A549 (cell line): ENCODE results near the gene FIBCD1. TPM values are rescaled to one million over a fixed set of nuclear protein-coding genes. Genes with fewer than 3 reads are reported as not detected.

Experiments
- ATAC-seq, 2 experiments: fragments of 200-7000 bp in 1 of 2; fragments of >200 bp in 1 of 2; cut with Nextera tagmentation in 1 of 2; cut with Tn5 transposase in 1 of 2; 3 replicates each; pipeline versions ENCODE4 v1.8.0 to v1.9.1; 2018 to 2020; ENCODE audit warnings: mild to moderate bottlenecking in 1 of 2, moderate library complexity in 1 of 2
- CTCF ChIA-PET: fragments of 300-600 bp; sonication (Branson Sonifier 250); formaldehyde crosslinking; extraction: SDS; loops from one replicate; lab custom pipeline; 2021; ENCODE audit warnings: antibody characterized with exemption, inconsistent platforms; lab: Yijun Ruan, JAX
- POLR2A ChIA-PET: fragments of 350-600 bp; formaldehyde crosslinking; extraction: SDS; loops from one replicate; lab custom pipeline; 2021; ENCODE audit warnings: antibody characterized with exemption, inconsistent platforms; lab: Yijun Ruan, JAX
- DNase-seq, 2 experiments: peaks; one replicate each; pipeline versions ENCODE4 v3.0.0 to v3.0.0-alpha.2; 2011 to 2016; ENCODE audit warnings: low read depth in 1 of 2, low spot score in 1 of 2
- FAIRE-seq: peaks from 2 replicates; lab custom pipeline; 2011; peaks lifted over from hg19 to GRCh38; lab: Jason Lieb, UNC
- H3K27ac ChIP-seq, 2 experiments: fragments of >200 bp; sonication (Bioruptor Twin); formaldehyde crosslinking; 3 replicates each; pipeline ENCODE4 v1.5.1; 2016 to 2017
- H3K4me1 ChIP-seq: fragments of >200 bp; sonication (Bioruptor Twin); formaldehyde crosslinking; 3 replicates; pipeline ENCODE4 v1.6.1; 2016
- H3K4me2 ChIP-seq: fragments of >200 bp; sonication (Bioruptor Twin); formaldehyde crosslinking; 3 replicates; pipeline ENCODE4 v1.6.1; 2016
- H3K4me3 ChIP-seq: fragments of >200 bp; sonication (Bioruptor Twin); formaldehyde crosslinking; 3 replicates; pipeline ENCODE4 v1.5.1; 2016
- H3K9me3 ChIP-seq: fragments of >200 bp; sonication (Bioruptor Twin); formaldehyde crosslinking; 3 replicates; pipeline ENCODE4 v1.6.1; 2016
- BHLHE40 ChIP-seq: IDR thresholded peaks from 2 replicates; pipeline ENCODE4 v1.6.1; 2012; ENCODE audit warnings: low read depth, low read length, inconsistent platforms
- CBX2 ChIP-seq: fragments of 200-600 bp; sonication (generic); IDR thresholded peaks from 2 replicates; pipeline ENCODE4 v1.6.1; 2016; ENCODE audit warnings: low read depth, mild to moderate bottlenecking, borderline replicate concordance
- CBX8 ChIP-seq: fragments of 200-600 bp; sonication (generic); IDR thresholded peaks from 2 replicates; pipeline ENCODE4 v1.6.1; 2016
- CEBPB ChIP-seq, 2 experiments: fragments of >200 bp in 1 of 2; sonication (Bioruptor Twin) in 1 of 2; formaldehyde crosslinking in 1 of 2; IDR thresholded peaks; 2 replicates each; pipeline ENCODE4 v1.6.1; 2012 to 2016
- ESRRA ChIP-seq: fragments of 150-350 bp; IDR thresholded peaks from 2 replicates; pipeline ENCODE4 v1.6.1; 2014; ENCODE audit warnings: mild to moderate bottlenecking, low read length, borderline replicate concordance
- HEYL ChIP-seq: fragments of 250-450 bp; sonication (Bioruptor Pico); IDR thresholded peaks from 2 replicates; pipeline ENCODE4 v1.8.0; 2021; ENCODE audit warnings: mild to moderate bottlenecking, moderate library complexity
- HOXB13 ChIP-seq: fragments of 250-450 bp; sonication (Bioruptor Pico); IDR thresholded peaks from 2 replicates; pipeline ENCODE4 v1.5.0; 2020; ENCODE audit warnings: low read depth, mild to moderate bottlenecking, moderate library complexity
- HOXB5 ChIP-seq: fragments of 250-450 bp; sonication (Bioruptor Pico); IDR thresholded peaks from 2 replicates; pipeline ENCODE4 v1.5.0; 2020; ENCODE audit warnings: mild to moderate bottlenecking, moderate library complexity
- JUNB ChIP-seq: fragments of >200 bp; sonication (Bioruptor Twin); formaldehyde crosslinking; IDR thresholded peaks from 2 replicates; pipeline ENCODE4 v1.6.1; 2016
- MAX ChIP-seq: IDR thresholded peaks from 2 replicates; pipeline ENCODE4 v1.6.1; 2012
- NFE2L2 ChIP-seq: fragments of 150-350 bp; conservative IDR thresholded peaks from 2 replicates; pipeline ENCODE4 v1.6.1; 2014; ENCODE audit warnings: low read length
- NR3C1 ChIP-seq: fragments of >200 bp; sonication (Bioruptor Twin); formaldehyde crosslinking; IDR thresholded peaks from 3 replicates; pipeline ENCODE4 v1.6.1; 2017
- PHF8 ChIP-seq: fragments of 200-600 bp; sonication (generic); IDR thresholded peaks from 2 replicates; pipeline ENCODE4 v1.6.1; 2016; ENCODE audit warnings: low read depth, mild to moderate bottlenecking, antibody characterized with exemption, moderate library complexity, borderline replicate concordance
- POLR2A ChIP-seq: IDR thresholded peaks from 2 replicates; pipeline ENCODE4 v1.6.1; 2012; ENCODE audit warnings: mild to moderate bottlenecking, low read length
- POLR2AphosphoS2 ChIP-seq: conservative IDR thresholded peaks from 2 replicates; pipeline ENCODE4 v1.6.1; 2012; ENCODE audit warnings: low read length, improper control_type of control experiment, inconsistent platforms
- RAD21 ChIP-seq, 2 experiments: fragments of >200 bp in 1 of 2; sonication (Bioruptor Twin) in 1 of 2; formaldehyde crosslinking in 1 of 2; IDR thresholded peaks in 1 of 2; conservative IDR thresholded peaks in 1 of 2; 2 replicates in 1 of 2; 3 replicates in 1 of 2; pipeline ENCODE4 v1.6.1; 2012 to 2018; ENCODE audit warnings: inconsistent platforms in 1 of 2
- RCOR1 ChIP-seq: fragments of 150-350 bp; IDR thresholded peaks from 2 replicates; pipeline ENCODE4 v1.6.1; 2014; ENCODE audit warnings: antibody characterized with exemption, low read length, low read depth
- TP53 ChIP-seq: fragments of 250-450 bp; sonication (Bioruptor Pico); IDR thresholded peaks from 2 replicates; pipeline ENCODE4 v1.5.0; 2021; ENCODE audit warnings: mild to moderate bottlenecking, moderate library complexity
- ZNF302 ChIP-seq: fragments of 250-450 bp; sonication (Bioruptor Pico); IDR thresholded peaks from 2 replicates; pipeline ENCODE4 v1.9.0; 2021; ENCODE audit warnings: inconsistent platforms, mild to moderate bottlenecking, moderate library complexity
- WGBS: methylation state at CpG from one replicate; pipeline ENCODE4 v1.1.6; 2017; ENCODE audit errors: missing lambda C conversion rate; 5-methylcytosine and 5-hydroxymethylcytosine counted together
- polyA plus RNA-seq, 4 experiments: library from polyadenylated mRNA; depleted of rRNA in 3 of 4; stranded (reverse); fragments of >200 nt; fragmentation: RNase III in 1 of 4; extraction: RNeasy Plus Mini Kit Qiagen cat#74134 plus additional on column Dnase treatment in 1 of 4; gene quantifications; 2 replicates in 3 of 4; 3 replicates in 1 of 4; pipeline ENCODE4 v1.2.3, GENCODE V29; 2011 to 2017
- TF ChIP-seq, protein P1 (sequence below): IDR thresholded peaks from 2 replicates; pipeline ENCODE4 v1.6.1; 2012
- TF ChIP-seq, protein P2 (sequence below): fragments of 200-600 bp; sonication (generic); IDR thresholded peaks from 2 replicates; pipeline ENCODE4 v1.6.1; 2016; ENCODE audit warnings: antibody characterized with exemption, mild to moderate bottlenecking, moderate library complexity

The FIBCD1 gene
- polyA plus RNA-seq, 2 of the 4 experiments (the other 2 are of a cell fraction), result 4.8 to 4.9 TPM

DNA sequence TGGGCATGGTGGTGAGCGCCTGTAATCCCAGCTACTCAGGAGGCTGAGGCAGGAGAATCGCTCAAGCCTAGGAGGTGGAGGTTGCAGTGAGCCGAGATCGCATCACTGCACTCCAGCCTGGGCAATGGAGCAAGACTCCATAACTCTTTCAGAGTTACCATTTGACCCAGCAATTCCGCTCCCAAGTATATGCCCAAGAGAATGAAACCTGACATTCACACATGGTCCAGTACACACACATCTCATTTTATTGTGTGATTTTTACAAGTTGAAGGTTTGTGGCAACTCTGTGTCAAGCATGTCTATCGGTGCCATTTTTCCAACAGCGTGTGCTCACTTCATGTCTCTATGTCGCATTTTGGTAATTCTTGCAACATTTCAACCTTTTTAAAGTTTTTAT is 24.9 kb upstream of the FIBCD1 start:
- CTCF ChIA-PET, result interaction anchor here (2.7 to 5.3 kb wide), 2 partner anchors 34 to 83 kb away, joined by 12 to 28 read pairs; no protein-coding TSS in a partner anchor
- no peak for FAIRE-seq
- no peak overlapping the region for H3K4me2 ChIP-seq
- TF ChIP-seq POLR2AphosphoS2 (no peak), TP53 (CRISPR knock-in tag) (no peak), RCOR1 (no peak)
- TF ChIP-seq, all 56 proteins: peak for 0
- Histone ChIP-seq H3K9me3 (peaks cover 10% of the 10 kb centered on the region; the same call in 2 of the 3 replicates), H3K4me1 (peaks cover 16% of the 10 kb centered on the region), H3K27ac (peak overlapping the region in 1 of 2 experiments; percentile 90; a peak in 2 of 6 replicates), H3K4me3 (no peak overlapping the region)
- DNase-seq (no peak), ATAC-seq (no peak)
- WGBS, result 96% methylated on average over 8 of the region's 8 CpGs
- POLR2A ChIA-PET, result no interaction called here

DNA sequence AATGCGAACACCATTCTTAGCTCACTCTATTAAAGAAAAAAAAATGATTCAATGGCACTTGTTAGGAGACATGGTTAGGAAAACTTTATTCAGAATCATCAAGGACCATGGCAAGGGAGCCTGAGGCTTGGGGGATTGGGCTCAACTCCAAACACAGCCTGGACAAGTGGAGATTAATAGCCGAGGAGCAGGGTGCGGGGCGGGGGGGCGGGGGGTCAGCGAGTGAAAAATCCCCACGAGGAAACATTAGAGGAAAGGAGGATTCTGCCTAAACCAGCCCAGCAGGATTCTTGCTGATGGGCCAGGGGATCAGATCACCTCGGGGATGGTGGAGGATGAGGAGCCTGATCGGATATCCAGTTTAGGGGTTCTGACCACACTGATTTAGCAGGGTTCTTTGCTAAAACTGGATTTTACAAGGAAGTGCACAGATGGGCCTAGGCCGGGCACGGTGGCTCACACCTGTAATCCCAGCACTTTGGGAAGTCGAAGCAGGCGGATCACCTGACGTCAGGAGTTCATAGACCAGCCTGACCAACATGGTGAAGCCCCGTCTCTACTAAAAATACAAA is 24.4 kb upstream of the FIBCD1 start:
- Histone ChIP-seq H3K9me3 (peaks cover 11% of the 10 kb centered on the region; the same call in 2 of the 3 replicates), H3K4me1 (peaks cover 16% of the 10 kb centered on the region), H3K27ac (peak overlapping the region; percentile 83 to 90), H3K4me3 (no peak overlapping the region), H3K4me2 (peak overlapping the region; percentile 70)
- ChIA-PET POLR2A (interaction anchor here (0.6 kb wide), 1 partner anchor 10 kb away, joined by 3 read pairs; no protein-coding TSS in a partner anchor), CTCF (interaction anchor here (0.8 to 5.3 kb wide), 6 partner anchors 11 to 83 kb away, joined by 3 to 28 read pairs (median 10); no protein-coding TSS in a partner anchor)
- TF ChIP-seq ESRRA (no peak), MAX (no peak), CEBPB (IDR thresholded peaks at IDR 0.05) (no peak), NR3C1 (no peak), CBX8 (no peak), NFE2L2 (no peak), POLR2A (no peak), BHLHE40 (no peak), ZNF302 (CRISPR knock-in tag) (no peak), HOXB13 (no peak), RAD21 (conservative IDR thresholded peaks at IDR 0.05 in 1 of 2, IDR thresholded peaks at IDR 0.05 in 1 of 2) (no peak), JUNB (no peak), PHF8 (no peak), HOXB5 (CRISPR knock-in tag) (no peak), HEYL (no peak), CBX2 (no peak)
- TF ChIP-seq, protein P1, sequence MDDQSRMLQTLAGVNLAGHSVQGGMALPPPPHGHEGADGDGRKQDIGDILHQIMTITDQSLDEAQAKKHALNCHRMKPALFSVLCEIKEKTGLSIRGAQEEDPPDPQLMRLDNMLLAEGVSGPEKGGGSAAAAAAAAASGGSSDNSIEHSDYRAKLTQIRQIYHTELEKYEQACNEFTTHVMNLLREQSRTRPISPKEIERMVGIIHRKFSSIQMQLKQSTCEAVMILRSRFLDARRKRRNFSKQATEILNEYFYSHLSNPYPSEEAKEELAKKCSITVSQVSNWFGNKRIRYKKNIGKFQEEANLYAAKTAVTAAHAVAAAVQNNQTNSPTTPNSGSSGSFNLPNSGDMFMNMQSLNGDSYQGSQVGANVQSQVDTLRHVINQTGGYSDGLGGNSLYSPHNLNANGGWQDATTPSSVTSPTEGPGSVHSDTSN, result no peak
- TF ChIP-seq, protein P2, sequence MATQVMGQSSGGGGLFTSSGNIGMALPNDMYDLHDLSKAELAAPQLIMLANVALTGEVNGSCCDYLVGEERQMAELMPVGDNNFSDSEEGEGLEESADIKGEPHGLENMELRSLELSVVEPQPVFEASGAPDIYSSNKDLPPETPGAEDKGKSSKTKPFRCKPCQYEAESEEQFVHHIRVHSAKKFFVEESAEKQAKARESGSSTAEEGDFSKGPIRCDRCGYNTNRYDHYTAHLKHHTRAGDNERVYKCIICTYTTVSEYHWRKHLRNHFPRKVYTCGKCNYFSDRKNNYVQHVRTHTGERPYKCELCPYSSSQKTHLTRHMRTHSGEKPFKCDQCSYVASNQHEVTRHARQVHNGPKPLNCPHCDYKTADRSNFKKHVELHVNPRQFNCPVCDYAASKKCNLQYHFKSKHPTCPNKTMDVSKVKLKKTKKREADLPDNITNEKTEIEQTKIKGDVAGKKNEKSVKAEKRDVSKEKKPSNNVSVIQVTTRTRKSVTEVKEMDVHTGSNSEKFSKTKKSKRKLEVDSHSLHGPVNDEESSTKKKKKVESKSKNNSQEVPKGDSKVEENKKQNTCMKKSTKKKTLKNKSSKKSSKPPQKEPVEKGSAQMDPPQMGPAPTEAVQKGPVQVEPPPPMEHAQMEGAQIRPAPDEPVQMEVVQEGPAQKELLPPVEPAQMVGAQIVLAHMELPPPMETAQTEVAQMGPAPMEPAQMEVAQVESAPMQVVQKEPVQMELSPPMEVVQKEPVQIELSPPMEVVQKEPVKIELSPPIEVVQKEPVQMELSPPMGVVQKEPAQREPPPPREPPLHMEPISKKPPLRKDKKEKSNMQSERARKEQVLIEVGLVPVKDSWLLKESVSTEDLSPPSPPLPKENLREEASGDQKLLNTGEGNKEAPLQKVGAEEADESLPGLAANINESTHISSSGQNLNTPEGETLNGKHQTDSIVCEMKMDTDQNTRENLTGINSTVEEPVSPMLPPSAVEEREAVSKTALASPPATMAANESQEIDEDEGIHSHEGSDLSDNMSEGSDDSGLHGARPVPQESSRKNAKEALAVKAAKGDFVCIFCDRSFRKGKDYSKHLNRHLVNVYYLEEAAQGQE, result no peak
- no peak for FAIRE-seq
- WGBS, result 90% methylated on average over 11 of the region's 15 CpGs
- no peak for ATAC-seq
- DNase-seq, result no peak
